NCI-H2196 treated with DMSO at 0.1 percent for 48 hours (cell line): ENCODE data around the gene CFAP57.

Experiments used
- DNase-seq: peaks from one replicate; lab custom pipeline; 2025; ENCODE audit not compliant: unreplicated experiment; lab: John Stamatoyannopoulos, UW

The CFAP57 gene

DNA sequence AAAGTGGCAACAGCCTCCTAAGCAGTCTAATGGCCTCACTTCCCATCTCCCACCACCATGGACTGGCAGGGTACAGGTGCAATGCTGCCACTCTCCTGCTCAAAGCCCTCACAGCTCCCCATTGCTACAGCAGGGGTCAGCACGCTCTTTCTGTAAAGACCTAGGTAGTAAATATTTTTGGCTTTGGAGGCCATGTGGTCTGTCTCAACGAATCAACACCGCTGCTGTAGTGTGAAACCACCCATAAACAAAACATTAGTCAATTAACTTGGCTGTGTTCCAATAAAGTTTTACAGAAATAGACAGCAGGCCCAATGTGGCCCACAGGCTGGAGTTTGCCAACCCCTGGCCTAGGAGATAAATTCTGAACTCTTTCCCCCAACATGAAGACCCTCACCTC is 53.0 kb downstream of the CFAP57 start:
- no peak for DNase-seq

DNA sequence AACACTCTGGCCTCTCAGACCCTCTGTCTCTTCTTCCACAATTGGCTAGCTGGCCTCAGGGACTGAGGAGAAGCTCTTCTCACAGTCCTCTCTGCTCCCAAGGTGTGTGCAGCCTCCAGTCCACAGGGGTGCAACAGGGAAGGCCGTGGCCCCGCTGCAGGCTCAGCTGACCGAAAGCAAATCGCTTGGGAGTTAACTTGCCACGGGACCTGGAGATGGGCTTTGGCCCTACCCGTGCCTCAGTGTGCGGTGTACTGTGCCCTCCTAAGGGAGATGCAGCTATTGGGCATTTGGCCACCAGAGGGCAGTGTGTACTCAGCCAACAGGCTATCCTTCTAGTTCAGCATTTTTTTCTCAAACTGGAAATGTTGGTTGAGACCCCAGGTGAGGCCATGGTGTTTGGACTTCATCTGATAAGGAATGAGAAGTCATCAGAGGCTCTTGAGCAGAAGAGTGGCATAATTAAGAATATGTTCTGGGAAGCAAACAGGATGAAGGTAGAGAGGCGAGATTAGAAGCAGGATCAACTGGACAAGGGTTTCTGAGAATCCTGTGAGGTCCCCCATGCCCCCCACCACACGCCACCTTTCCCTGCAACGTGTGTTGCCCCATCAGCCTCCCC is 55.1 kb downstream of the CFAP57 start:
- peak; percentile 47 for DNase-seq

DNA sequence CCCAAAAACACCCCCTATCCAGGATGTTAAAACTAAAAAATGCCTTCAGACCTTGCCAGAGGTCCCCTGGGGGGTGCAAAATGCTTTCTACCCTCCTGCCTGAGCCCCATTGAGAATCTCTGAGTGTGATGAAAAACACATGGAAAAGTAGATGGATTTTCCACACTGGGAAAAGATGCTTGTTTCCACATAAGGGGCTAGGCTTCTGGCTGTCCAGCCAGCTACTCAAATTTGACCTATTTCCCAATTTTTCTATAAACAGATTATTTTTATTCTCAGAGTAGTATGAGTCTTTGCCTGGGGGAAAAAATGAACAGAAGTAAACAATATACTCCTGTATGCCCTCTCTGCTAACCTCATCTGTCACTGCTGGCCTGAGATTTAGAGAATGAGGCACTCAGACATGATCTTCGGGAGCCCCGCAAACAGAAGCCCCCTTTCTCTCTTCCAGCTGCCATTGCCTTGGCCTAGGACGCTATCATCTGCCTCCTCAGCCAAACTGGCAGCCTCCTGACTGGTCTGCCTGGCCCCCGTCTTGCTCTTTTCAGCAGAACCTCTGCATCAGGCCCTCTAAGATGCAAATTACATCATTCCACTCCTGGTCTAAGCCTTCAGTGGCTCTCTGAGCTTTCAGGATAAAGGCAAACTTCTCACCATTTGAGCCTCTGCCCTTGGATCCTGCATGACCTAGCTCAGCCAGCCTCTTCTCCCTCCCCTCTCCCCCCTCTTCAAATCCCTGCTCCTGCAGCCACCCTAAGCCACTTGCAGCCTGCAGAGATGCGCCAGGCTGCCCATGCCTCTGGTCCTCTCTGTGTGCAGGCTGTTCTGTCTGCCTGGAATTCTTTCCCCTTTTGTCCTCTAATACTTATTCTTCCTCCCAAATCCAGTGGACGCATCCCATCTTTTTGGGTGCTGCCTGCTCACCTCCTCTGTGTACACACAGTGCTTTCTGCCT is 58.0 kb downstream of the CFAP57 start:
- DNase-seq, result no peak

DNA sequence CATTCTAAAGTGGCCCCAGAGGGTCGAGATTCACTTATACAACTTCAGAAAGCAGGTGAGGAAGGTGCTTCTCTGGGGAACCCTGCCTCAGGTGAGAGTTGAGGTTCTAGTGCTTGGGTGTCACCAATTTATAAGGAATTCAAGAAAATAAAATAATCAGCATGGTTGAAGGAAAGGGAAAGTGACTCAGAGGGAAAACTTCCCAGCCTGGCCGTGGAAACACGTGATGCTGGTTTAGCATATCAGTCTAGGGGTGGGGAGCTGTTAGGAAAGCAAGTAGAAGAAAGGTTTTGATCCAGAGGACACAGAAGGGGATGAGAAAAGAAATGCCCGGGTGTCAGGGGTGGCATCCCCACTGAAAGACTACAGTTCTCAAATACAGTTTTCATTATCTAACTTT is 59.9 kb downstream of the CFAP57 start:
- no peak for DNase-seq

DNA sequence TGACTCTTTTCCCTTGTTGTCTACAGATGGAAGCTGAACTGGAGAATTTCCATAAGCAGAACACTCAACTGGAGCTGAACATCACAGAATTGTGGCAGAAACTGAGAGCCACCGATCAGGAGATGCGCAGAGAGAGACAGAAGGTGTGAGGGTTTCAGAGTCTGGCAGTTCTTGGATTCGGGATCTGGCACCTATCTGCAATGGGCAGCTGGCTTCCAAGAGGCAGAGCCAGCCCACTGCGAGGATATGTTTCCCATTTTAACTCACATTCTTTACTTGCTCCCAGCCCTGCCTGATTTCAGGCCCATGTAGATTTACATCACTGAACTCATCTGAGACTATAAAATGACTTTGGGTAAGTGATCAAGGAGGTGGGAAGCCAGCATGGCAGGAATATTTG is 60.4 kb downstream of the CFAP57 start:
- DNase-seq, result no peak

DNA sequence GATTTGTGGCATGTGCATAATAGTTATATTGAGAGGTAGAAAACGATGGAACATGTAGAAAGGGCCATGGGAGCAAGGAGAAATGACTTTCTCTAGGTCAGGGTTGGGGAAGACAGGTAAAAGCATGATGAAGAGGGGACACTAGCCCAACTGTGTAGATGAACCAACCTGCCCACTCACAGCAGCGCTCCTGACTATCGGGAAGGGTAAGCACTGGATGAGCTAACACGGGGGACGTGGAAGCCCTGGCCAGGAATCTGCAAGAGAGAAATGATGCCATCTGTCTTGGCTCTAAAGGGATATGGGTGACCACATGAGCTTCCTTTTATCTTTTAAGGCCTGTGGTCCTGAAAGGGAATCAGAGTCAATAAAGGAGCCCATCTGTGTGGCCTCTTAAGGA is 61.5 kb downstream of the CFAP57 start:
- DNase-seq, result no peak

DNA sequence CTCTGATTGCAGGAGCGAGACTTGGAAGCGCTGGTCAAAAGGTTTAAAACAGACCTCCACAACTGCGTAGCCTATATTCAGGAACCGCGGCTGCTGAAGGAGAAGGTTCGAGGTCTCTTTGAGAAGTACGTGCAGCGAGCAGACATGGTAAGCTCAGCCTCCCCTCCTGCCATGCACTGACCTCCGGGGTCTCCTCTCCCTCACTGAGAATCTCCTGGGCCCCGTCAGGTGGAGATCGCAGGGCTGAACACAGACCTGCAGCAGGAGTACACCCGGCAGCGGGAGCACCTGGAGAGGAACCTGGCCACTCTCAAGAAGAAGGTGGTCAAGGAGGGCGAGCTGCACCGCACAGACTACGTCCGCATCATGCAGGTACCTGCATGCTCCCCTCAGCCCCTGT is 62.1 kb downstream of the CFAP57 start:
- no peak for DNase-seq

DNA sequence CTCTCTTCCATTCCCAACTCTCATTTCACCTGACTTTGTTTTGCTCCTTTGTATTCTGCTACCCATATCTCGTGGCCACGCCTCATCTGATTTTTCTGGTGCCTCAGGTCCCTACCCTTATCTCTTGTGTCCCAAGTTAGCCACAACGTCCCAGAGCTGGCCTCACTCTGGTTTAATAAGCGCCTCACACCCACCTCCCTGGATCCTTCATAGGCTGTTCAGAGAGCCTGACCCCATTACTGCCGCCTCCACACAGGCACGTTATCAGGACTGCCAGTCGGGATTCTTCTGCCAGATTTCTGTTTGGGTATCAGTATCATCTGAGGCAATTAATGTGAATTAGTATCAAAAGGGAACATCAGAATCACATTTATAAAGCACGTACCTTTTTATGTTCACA is 62.9 kb downstream of the CFAP57 start:
- DNase-seq, result no peak

DNA sequence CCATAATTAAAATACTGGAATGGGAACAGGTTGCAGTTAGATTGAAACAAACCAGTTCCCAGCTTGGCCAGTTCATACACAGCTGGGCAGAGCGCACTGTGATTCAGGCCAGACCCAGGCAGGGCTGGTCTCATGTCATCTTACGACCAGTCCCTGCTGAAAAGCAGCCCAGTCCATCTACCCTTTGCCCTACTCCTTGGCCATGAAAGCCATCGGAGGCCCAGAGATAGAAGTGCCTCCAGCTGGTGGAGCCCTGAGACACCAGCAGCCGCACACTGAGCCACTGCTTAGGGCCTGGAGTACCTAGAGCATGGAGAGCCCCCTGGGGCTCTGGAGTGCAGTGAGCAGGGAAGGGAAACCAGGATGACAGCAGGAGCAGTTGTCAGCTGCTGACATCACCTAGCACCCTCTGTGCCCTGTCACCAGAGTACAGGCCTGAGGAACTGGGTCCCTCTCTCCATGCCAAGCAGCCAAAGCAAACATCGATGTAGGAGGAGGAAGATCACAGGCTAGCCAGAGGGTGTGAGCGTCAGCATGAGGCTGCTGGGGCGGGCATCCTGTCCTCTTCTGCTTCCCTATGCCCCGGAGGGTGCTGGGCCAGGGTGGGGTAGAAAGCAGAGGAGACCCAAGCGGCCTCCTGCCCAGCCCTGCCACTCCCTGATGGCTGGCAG is 63.5 kb downstream of the CFAP57 start:
- DNase-seq, result no peak

DNA sequence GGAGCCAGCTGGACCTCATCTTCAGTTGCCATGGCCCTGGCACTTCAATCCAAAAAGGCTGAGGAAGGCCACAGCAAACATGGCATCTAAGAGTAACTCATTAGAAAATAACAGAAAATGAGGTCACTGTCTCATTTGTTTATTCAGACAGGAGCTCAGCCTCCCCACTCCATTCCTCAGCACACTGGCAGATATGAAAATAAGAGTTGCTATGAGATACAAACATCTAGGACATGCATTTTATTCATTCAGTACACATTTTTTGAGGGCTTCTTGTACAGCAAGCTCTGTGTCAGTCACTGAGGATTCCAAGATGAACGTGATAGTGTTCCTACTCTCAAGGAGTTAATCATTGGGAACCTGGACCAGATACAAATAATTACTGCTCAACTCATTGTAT is 65.0 kb downstream of the CFAP57 start:
- DNase-seq, result no peak

DNA sequence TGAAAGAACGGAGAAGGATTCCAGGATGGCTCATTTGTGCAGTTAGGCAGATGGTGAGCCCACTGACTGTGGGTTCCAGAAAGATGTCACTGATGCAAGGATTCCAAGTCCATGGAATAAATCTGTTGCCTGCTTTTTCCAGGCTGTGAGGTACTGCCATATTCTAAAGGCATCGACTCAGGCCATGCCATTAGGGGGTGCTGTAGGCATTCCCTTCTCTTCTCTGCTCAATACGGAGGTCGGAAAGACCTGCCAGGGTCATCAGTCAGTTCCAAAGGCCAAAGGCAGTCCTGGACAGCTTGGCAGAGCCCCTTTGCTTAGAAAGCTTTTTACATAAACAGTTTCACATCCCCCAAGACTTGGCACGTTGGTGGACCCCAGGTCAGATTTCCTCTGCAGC is 66.0 kb downstream of the CFAP57 start:
- DNase-seq, result peak; percentile 26

DNA sequence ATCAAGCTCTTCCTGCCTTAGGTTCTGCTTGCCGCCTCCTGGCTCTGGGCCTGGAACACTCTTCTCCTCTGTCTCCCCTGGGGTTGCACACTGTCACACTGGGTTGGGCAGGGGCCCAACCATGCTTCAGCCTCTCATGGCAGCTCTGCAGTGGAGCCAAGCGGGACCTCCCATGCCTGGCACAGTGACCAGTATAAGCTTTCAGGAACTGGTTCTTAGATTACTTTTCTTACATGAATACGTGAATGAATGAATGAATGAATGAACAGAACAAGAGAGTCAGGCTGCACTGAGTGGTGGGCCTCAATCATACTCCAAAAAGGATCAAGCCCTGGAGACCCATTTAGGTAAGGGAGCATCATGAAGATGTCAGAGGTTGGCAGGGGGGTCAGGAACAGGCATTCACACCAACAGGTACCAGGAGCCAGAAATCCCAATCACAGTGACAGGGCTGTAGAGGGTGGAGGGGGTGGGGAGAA is 66.9 kb downstream of the CFAP57 start:
- no peak for DNase-seq

DNA sequence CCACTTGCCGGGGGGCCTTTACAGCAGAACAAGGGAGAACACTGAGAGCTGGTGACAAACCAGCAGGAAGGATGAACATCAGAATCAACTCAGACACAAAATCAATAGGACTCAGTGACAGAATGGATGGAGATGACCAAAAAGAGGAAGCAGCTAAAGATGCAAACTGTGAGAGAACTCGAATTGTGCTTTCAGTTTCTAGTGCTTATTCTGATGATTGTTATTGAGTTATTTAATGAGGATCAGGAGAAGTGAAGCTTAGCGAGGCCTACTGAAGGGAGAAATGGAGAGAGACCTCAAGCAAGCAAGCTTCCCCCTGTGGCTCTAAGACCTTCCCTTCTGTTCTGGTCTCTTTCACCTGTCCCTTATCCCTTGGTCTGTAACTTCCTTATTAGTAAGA is 67.4 kb downstream of the CFAP57 start:
- no peak for DNase-seq

DNA sequence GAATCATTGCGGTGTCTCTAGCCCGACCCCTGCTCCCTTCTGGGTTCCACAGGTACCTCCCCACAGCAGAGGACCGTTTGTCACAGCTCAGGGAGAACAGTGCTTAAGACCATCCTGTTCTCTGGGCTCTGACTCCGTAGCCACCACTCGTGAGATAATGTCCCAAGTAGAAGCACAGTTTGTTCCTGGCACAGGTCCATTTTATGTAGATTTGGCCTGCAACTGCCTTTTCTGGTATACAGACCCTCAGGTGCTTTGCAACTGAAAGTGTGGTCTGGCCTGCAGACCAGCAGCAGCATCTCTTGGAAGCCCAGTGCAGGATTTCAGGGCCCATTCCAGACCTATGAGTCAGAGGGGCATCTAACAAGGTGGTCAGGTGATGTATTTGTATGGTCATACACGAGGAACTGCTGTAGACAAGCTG is 69.3 kb downstream of the CFAP57 start:
- no peak for DNase-seq

DNA sequence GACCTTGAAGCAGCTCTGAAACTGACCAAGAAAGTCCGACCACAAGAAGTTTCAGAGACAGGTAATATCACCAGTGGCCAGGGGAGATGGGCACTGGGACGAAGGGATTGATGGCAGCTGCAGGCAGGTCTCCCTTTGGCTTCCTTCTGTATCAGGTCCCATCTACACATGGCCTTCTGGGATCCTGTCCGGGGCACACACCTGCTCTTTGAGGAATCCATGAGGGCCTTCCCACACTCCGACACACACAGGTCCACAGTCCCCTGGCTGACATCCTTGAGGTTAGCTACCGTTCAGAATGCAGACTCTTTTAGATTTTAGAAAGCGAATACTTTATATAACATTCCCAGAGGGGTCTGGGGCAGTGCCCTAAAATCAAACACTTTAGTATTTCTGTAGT is 71.2 kb downstream of the CFAP57 start:
- DNase-seq, result no peak

DNA sequence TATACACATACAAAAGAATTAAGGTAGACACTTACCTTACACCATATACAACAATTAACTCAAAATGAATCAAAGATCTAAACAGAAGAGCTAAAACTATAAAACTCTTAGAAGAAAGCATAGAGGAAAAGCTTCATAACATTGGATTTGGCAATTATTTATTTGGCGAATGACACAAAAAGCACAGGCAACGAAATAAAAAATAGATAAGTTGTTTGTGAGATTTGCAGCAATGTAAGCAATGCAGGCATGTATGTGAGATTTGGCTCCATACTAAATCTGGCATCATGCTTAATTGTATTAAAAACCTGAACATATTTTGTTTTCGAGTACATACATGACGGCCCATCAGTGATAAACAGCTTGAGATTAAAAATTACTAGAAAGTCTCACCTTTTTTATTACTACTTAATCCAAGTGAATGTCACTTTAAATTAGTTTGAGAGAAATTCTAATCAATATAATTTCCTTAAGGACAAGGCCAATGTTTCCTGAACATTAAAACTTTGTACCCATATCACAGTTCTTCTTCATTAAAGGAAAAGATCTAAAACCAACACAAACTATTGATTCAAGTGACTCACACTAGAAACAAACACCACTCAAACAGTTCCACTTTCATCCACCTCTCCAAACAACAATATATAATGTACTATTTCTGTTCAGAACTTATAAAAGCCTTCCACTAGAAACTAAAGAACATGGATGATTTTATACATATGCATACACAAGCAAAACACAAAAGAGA is 74.5 kb downstream of the CFAP57 start:
- DNase-seq, result no peak

DNA sequence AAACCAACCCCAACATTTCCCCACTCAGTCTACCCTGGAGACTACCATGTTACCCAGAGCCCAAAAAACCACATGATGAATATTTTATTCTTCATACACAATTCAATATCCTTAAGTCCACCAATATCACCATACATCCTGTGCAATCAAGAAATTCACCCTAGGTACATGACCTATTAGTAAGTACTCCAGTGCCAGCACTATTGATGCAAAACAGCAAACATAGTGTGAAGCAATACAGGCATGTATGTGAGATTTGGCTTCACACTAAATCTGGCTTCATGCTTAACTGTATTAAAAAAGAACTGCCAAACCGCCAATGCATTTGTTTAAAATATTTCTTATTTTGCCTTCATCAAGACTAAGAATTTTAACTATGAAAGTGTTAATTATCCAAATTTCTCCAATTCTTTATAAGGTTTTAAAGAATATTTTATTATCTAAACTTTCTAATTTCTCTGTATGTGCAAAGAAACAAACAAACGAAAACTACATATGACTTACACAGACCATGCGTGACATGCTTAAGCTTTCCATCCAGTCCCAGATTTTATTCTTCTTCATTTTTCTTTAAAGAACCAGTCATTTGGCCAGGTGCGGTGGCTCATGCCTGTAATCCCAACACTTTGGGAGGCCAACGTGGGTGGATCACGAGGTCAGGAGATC is 75.3 kb downstream of the CFAP57 start:
- no peak for DNase-seq

DNA sequence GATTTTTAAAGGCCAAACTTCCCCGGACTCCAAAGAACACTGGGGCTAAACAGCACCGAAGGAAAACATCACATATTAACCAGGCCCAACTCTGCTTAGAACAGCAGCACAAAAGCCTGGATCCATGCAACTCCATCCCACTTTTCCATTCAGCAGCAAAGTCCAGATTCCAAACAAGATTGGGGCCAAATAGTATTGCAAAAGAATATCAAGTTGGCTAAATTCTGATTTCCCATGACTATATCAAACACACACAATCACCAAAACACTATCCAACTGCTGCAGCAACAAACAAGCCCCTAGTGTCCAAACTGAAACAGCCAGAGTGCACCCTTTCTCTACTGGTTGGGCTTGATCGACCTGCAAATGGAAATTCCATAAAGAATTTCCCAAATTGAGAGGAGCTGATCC is 78.2 kb downstream of the CFAP57 start:
- DNase-seq, result no peak

DNA sequence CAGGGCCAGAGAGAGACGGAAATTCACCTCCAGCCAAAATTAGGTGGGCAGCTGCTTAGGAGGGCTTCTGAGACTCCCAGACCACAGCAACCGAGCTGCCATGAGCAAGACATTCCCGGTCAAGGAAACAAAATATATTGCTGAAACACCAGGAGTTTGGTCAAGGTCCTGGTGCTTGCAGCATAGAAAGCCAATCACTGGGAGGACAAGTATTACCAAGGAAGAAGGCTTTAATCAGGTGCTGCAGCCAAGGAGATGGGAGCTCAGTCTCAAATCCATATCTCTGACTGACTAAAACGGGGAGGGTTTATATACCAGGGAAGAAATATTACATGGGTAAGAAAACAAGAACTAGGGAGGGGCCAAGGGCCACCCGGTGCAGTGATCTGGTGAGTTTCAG is 78.9 kb downstream of the CFAP57 start:
- no peak for DNase-seq

DNA sequence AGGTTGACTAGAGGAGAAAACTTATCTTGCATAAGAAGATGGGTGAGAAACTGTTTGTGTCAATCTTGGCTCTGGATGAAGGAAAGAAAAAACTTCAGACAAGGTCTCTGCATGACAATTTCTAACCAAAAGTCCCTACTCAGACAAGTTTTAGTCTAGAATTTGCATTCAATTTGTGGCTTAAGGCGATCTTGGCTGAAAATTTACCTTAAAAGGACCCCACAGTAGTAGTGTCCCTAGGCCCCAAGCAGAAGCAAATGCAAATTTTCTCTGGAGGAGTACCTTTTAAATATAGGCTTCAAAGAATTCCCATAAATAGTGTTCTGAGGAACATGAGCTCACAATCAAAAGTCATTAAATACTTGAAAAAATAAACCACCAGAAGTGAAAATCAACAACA is 80.1 kb downstream of the CFAP57 start:
- DNase-seq, result no peak

DNA sequence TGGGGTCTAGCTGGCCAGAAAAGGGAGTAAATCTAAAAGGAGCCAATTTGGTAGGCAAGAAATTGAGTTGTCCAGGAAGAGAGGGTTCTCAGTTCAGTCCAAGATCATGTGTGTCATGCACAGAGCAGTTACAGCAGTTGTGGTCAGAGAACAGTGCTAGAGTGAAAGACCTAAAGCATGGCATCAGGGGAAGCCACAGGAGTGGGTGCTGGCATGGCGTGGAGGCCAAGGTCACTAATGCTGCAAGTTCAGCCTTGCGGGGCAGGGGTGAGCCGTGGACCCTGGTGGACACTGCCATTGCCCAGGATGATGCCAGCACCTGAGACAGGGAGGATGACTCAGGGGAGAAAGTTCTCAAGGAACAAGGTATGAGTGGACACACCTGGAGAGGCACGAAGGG is 81.0 kb downstream of the CFAP57 start:
- DNase-seq, result no peak
